GF-D8 (cell line): Measurements from ENCODE around the gene UPF1.
"Not testable (repeated sequence)": the region's sequence is repeated elsewhere in the genome, so short reads cannot be mapped to it uniquely, and the experiment has no call there.

Experiments used
- DNase-seq: peaks from one replicate; lab custom pipeline; 2025; lab: John Stamatoyannopoulos, UW

Gene UPF1

GRCh38 chr19:18898607-18899408 is 67.0 kb downstream of the UPF1 start:
- no peak for DNase-seq

- DNase-seq = no peak
Observed at GRCh38 chr19:18899624-18900560, 68.1 kb downstream of the UPF1 start.

GRCh38 chr19:18900700-18901481 is 69.1 kb downstream of the UPF1 start:
- DNase-seq = no peak

GRCh38 chr19:18901491-18901890 is 69.7 kb downstream of the UPF1 start:
- no peak for DNase-seq

GRCh38 chr19:18902519-18902918 is 70.8 kb downstream of the UPF1 start:
- DNase-seq = not testable (repeated sequence)

GRCh38 chr19:18903156-18904037 is 71.6 kb downstream of the UPF1 start:
- no peak for DNase-seq

GRCh38 chr19:18904334-18905057 is 72.7 kb downstream of the UPF1 start:
- DNase-seq = no peak

- DNase-seq = no peak
Observed at GRCh38 chr19:18905058-18905456, 73.3 kb downstream of the UPF1 start.

GRCh38 chr19:18905513-18906236 is 73.9 kb downstream of the UPF1 start:
- DNase-seq = no peak

- DNase-seq = no peak
Observed at GRCh38 chr19:18906605-18907519, 75.1 kb downstream of the UPF1 start.

GRCh38 chr19:18908917-18909619 is 77.3 kb downstream of the UPF1 start:
- DNase-seq = no peak

- DNase-seq = no peak
Observed at GRCh38 chr19:18910010-18910409, 78.3 kb downstream of the UPF1 start.

- no peak for DNase-seq
Observed at GRCh38 chr19:18910801-18911436, 79.2 kb downstream of the UPF1 start.

GRCh38 chr19:18912933-18913332 is 81.2 kb downstream of the UPF1 start:
- no peak for DNase-seq

- DNase-seq = no peak
Observed at GRCh38 chr19:18913466-18913865, 81.7 kb downstream of the UPF1 start.

- DNase-seq = no peak
Observed at GRCh38 chr19:18915639-18916038, 83.9 kb downstream of the UPF1 start.

GRCh38 chr19:18917593-18917992 is 85.8 kb downstream of the UPF1 start:
- not testable (repeated sequence) for DNase-seq
